Ovary (tissue), 9 donors: Measurements from ENCODE around the gene DCDC2C. TPM values are rescaled to one million over a fixed set of nuclear protein-coding genes. Genes with fewer than 3 reads are reported as not detected.

ENCODE experiments used
- DNase-seq, 5 donors: peaks; one replicate each; pipeline ENCODE4 v3.0.0-alpha.2; 2019 to 2020
- H3K27ac ChIP-seq, 2 donors: fragments of 200-600 bp; one replicate each; pipeline versions ENCODE4 v1.5.1 to v1.8.0; 2019 to 2022
- H3K27me3 ChIP-seq: fragments of 200-600 bp; one replicate; pipeline ENCODE4 v1.8.0; 2022
- H3K36me3 ChIP-seq: fragments of 200-600 bp; sonication (generic); one replicate; pipeline ENCODE4 v1.5.1; 2019
- H3K4me1 ChIP-seq: one replicate; pipeline ENCODE4 v1.8.1; 2013; ENCODE audit warnings: mild to moderate bottlenecking, moderate library complexity; ENCODE audit not compliant: insufficient read depth
- H3K4me3 ChIP-seq: fragments of 200-600 bp; sonication (generic); one replicate; pipeline ENCODE4 v1.5.1; 2017
- H3K9me3 ChIP-seq, 2 donors: fragments of 200-600 bp in 1 of 2; sonication (generic) in 1 of 2; one replicate each; pipeline versions ENCODE4 v1.5.1 to v1.8.1; 2013 to 2019; ENCODE audit warnings: mild to moderate bottlenecking in 1 of 2, moderate library complexity in 1 of 2
- CTCF ChIP-seq, 3 donors: fragments of 450-650 bp in 2 of 3; fragments of 200-600 bp in 1 of 3; IDR thresholded peaks; one replicate each; pipeline versions ENCODE4 v1.5.1 to v1.8.0; 2016 to 2022; ENCODE audit warnings: antibody characterized with exemption in 3 of 3, mild to moderate bottlenecking in 1 of 3
- EP300 ChIP-seq: sonication (generic); formaldehyde crosslinking; IDR thresholded peaks from one replicate; pipeline ENCODE4 v1.6.1; 2017; ENCODE audit warnings: antibody characterized with exemption
- POLR2A ChIP-seq: fragments of 450-650 bp; IDR thresholded peaks from one replicate; pipeline ENCODE4 v1.6.1; 2017; ENCODE audit warnings: antibody characterized with exemption, mild to moderate bottlenecking, moderate library complexity
- WGBS, 3 donors: extraction: QIAGEN DNeasy Blood & Tissue Kit in 1 of 3; methylation state at CpG; one replicate each; pipeline versions ENCODE4 v1.1.5 to v1.1.7; 2013 to 2017; 5-methylcytosine and 5-hydroxymethylcytosine counted together
- intact Hi-C, 4 donors: fragments of 100-400 bp; cut with DNase I; formaldehyde crosslinking; loops; one replicate each; pipeline versions ENCODE4 v1.11.0 to v1.15.1; 2022 to 2023
- polyA plus RNA-seq, 2 donors: library from polyadenylated mRNA; stranded (reverse); fragments of 200-250 nt in 1 of 2; fragments of 350-450 nt in 1 of 2; fragmentation: Illumina TruSeq in 1 of 2; extraction: RNeasy Lipid Tissue Mini Kit (QIAGEN cat#74804) in 1 of 2; gene quantifications; one replicate each; pipeline ENCODE4 v1.2.3, GENCODE V29; 2013 to 2014
- total RNA-seq, 7 donors: library from RNA; depleted of rRNA in 2 of 7; stranded (reverse); fragments of >200 nt in 2 of 7; fragmentation: NEBNext Ultra II Directional in 3 of 7; extraction: Animal tissue kit (Norgen Biotek cat#: 25700) in 3 of 7; gene quantifications; one replicate each; pipeline versions ENCODE4 v1.1.0 to v1.2.4, GENCODE V29; 2016 to 2023
- donor health status: DM: no; HTN: no; CAD: no; lungs with moderate emphysema.
- donor health status: DM: no; HTN: no; CAD: no.
- donor health status: Bipolar disorder and iron deficiency.
- donor health status: DM: yes; HTN: yes; CAD: no.
- donor health status: DM: no; HTN: no; CAD: no.
- donor health status: DM: yes; HTN: yes; CAD: no.

Gene DCDC2C
- total and polyA plus RNA-seq, 9 donors: 0.11 to 0.95 (median 0.42) TPM; not detected in 6

DNA sequence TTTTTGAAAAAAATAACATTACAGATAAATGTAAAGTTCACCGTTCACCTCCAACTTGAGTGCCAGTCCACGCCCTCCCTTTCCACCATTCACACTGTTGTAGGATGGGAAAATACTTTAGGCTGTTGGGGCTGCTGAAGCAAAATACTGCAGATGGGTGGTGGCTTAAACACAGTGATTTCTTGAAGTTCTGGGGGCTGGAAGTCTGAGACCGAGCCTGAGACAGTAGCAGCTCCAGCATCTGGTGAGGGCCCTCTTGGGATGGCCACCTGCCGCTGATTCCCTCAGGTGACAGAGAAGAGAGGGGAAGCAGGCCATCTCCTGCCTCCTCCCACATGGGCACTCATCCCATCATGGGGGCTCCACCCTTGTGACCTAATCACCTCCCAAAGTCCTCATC, 27.7 kb upstream of the DCDC2C start:
- H3K27me3 ChIP-seq: no peaks in the 10 kb centered on the region
- TF ChIP-seq EP300 (no peak), POLR2A (no peak), CTCF (IDR thresholded peaks at IDR 0.05) (no peak)
- H3K9me3 ChIP-seq: no peaks in the 10 kb centered on the region
- no peaks in the 10 kb centered on the region for H3K36me3 ChIP-seq
- whole genome bisulfite sequencing, 3 donors: 90 to 93% (median 92%) methylated on average over 4 of the region's 4 CpGs
- H3K4me1 ChIP-seq: no peaks in the 10 kb centered on the region
- intact Hi-C loops: no loop called here
- no peak overlapping the region for H3K27ac ChIP-seq
- no peak overlapping the region for H3K4me3 ChIP-seq
- DNase-seq: no peak

DNA sequence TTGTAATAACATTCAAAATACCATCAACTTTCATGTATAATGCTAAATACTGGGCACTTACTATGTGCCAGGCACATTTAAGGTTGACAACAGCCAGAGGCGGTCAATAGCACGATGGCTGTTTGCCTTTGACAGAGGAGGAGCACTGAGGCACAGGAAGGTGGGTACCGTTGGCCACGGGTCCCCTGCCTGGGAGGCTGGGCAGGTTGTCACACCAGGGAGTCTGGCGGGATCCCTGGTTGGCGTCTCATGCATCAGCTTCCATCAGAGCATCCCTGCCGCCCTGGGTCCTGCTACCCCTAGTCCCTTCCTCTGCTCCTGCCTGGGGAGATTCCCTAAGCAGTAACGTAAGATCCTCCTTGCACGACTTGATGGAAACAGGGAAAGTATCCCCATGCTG, 25.9 kb upstream of the DCDC2C start:
- Histone ChIP-seq H3K4me1 (no peaks in the 10 kb centered on the region), H3K27ac (no peak overlapping the region), H3K36me3 (no peaks in the 10 kb centered on the region), H3K9me3 (no peaks in the 10 kb centered on the region), H3K27me3 (no peaks in the 10 kb centered on the region), H3K4me3 (no peak overlapping the region)
- intact Hi-C loops: no loop called here
- TF ChIP-seq EP300 (no peak), CTCF (IDR thresholded peaks at IDR 0.05) (no peak), POLR2A (no peak)
- DNase-seq: no peak
- 87 to 92% (median 91%) methylated on average over 9 of the region's 9 CpGs for WGBS, 3 donors

DNA sequence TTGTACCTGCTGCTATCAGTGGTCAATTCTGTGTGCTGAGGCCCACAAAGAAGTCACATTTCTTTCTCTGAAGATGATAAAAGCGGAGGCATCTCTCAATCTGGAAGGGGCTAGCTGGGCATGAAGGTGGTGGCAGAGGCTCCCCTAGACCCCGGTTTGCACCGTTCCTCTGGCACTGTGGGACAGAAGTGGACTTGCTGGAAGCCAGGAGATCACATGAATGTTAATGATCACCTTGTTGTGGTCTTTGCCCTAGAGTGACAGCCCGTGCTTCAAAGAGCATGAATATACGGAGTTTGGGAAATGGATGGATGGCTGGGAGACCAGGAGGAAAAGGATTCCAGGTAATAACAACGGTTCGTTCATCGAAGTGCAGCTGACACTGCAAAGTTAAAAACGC, 25.2 kb upstream of the DCDC2C start:
- no peak for TF ChIP-seq POLR2A
- no peak for TF ChIP-seq EP300
- no peak for TF ChIP-seq CTCF (IDR thresholded peaks at IDR 0.05)
- Histone ChIP-seq H3K4me3 (no peak overlapping the region), H3K36me3 (no peaks in the 10 kb centered on the region), H3K4me1 (no peaks in the 10 kb centered on the region), H3K9me3 (no peaks in the 10 kb centered on the region), H3K27me3 (no peaks in the 10 kb centered on the region), H3K27ac (no peak overlapping the region)
- 80 to 92% (median 84%) methylated on average over 9 of the region's 9 CpGs for WGBS, 3 donors
- intact Hi-C loops: no loop called here
- DNase-seq: no peak

DNA sequence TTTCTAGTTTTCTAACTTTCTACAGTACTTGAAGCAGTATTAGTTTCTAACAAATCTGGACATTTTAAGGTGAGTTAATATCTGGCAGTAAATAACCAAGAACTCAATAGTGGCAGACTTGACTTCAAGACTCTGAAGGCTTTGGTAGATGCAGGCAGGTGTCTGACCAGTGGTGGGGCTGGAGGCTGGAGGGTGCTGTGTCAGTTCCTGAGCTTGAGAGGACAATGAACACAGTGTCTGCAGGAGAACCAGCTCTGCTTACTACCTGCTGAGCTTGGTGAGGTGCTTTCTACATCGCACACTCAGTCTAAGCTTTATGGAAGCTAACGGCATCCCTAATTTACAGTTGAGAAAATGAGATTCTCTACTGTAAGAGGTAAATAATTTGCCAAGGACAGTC, 24.2 kb upstream of the DCDC2C start:
- Histone ChIP-seq H3K36me3 (no peaks in the 10 kb centered on the region), H3K9me3 (no peaks in the 10 kb centered on the region), H3K4me1 (no peaks in the 10 kb centered on the region), H3K27ac (no peak overlapping the region), H3K27me3 (no peaks in the 10 kb centered on the region), H3K4me3 (no peak overlapping the region)
- TF ChIP-seq POLR2A (no peak), CTCF (IDR thresholded peaks at IDR 0.05) (no peak), EP300 (no peak)
- intact Hi-C loops: no loop called here
- WGBS, 3 donors: 89 to 98% (median 90%) methylated on average over 2 of the region's 2 CpGs
- no peak for DNase-seq
